ENCODE results near the gene ARHGAP1.

DNA sequence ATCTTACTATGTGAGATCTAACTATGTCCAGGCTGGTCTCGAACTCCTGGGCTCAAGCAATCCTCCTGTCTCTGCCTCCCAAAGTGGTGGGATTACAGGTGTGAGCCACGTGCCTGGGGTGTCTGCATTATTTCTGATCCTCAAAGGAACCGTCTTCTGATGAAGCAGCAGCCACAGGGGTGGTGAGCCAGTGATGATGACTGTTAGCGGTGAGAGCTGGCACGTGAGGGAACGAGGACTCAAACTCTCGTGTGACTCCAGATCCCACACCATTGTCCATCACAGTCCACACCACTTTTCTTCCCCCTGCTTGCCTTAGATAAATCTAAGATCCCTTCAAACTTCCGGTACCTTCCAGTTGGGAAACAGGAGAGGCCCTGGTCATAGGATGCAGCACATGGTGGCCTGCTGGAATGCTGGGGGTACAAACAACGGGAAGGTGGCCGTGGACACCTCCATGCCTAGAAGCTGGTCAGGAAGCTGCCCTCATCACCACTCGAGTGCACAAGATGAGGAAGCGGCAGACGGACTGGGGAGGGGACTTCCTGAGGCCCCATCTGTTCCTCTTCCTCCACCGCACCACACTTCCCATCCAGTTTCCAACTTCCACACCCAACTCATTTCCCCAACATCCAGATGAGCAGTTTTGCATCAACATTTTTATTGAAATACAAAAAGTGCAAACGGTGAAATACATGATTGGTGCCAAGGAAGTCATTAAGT lies 23.8 kb downstream of the ARHGAP1 start:
- TF ChIP-seq POLR2AphosphoS5 (IDR thresholded peaks at IDR 0.05; ENCODE audit: low read depth, low read length), result no peak
- TF ChIP-seq, protein P1, sequence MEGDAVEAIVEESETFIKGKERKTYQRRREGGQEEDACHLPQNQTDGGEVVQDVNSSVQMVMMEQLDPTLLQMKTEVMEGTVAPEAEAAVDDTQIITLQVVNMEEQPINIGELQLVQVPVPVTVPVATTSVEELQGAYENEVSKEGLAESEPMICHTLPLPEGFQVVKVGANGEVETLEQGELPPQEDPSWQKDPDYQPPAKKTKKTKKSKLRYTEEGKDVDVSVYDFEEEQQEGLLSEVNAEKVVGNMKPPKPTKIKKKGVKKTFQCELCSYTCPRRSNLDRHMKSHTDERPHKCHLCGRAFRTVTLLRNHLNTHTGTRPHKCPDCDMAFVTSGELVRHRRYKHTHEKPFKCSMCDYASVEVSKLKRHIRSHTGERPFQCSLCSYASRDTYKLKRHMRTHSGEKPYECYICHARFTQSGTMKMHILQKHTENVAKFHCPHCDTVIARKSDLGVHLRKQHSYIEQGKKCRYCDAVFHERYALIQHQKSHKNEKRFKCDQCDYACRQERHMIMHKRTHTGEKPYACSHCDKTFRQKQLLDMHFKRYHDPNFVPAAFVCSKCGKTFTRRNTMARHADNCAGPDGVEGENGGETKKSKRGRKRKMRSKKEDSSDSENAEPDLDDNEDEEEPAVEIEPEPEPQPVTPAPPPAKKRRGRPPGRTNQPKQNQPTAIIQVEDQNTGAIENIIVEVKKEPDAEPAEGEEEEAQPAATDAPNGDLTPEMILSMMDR (IDR thresholded peaks at IDR 0.05), result no peak
- TF ChIP-seq, protein P2, sequence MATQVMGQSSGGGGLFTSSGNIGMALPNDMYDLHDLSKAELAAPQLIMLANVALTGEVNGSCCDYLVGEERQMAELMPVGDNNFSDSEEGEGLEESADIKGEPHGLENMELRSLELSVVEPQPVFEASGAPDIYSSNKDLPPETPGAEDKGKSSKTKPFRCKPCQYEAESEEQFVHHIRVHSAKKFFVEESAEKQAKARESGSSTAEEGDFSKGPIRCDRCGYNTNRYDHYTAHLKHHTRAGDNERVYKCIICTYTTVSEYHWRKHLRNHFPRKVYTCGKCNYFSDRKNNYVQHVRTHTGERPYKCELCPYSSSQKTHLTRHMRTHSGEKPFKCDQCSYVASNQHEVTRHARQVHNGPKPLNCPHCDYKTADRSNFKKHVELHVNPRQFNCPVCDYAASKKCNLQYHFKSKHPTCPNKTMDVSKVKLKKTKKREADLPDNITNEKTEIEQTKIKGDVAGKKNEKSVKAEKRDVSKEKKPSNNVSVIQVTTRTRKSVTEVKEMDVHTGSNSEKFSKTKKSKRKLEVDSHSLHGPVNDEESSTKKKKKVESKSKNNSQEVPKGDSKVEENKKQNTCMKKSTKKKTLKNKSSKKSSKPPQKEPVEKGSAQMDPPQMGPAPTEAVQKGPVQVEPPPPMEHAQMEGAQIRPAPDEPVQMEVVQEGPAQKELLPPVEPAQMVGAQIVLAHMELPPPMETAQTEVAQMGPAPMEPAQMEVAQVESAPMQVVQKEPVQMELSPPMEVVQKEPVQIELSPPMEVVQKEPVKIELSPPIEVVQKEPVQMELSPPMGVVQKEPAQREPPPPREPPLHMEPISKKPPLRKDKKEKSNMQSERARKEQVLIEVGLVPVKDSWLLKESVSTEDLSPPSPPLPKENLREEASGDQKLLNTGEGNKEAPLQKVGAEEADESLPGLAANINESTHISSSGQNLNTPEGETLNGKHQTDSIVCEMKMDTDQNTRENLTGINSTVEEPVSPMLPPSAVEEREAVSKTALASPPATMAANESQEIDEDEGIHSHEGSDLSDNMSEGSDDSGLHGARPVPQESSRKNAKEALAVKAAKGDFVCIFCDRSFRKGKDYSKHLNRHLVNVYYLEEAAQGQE (IDR thresholded peaks at IDR 0.05; ENCODE audit: insufficient read depth in 1 of 2, low read depth in 2 of 2, low read length in 1 of 2), result no peak
- TF ChIP-seq SIN3A (IDR thresholded peaks at IDR 0.05; ENCODE audit: borderline replicate concordance, insufficient read depth, low read depth, low read length), result no peak

Measured in Panc1 (cell line).